ENCODE data around the gene SERPINA12.
"Not testable (repeated sequence)": the region's sequence is repeated elsewhere in the genome, so short reads cannot be mapped to it uniquely, and the experiment has no call there.

Gene SERPINA12

DNA sequence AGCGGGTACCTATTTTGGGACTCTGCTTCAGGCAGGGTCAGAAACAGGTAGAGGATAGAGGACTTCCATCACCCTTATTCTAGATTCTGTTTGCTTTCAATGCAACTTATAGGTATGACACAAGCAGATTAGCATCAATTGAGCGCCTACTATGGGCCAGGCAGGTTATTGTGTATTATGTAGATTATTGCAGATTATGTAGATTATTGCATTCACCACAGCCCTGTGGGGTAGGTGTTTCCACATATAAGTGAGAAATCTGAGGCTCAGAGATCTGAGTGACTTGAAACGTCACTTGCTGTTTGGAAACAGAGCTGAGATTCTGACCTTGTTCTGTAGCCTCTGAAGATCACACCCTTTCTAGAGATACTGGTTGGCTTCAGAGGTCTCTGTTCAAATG lies 26.2 kb upstream of the SERPINA12 start:
- DNase-seq, result no peak

- no peak for DNase-seq
These were observed 23.2 kb upstream of the SERPINA12 start for GRCh38 chr14:94532447-94532846.

- no peak for DNase-seq
These were observed 21.9 kb upstream of the SERPINA12 start for GRCh38 chr14:94531187-94531586.

- DNase-seq, result no peak
These were observed 14.8 kb upstream of the SERPINA12 start for GRCh38 chr14:94524093-94524492.

- DNase-seq, result no peak
These were observed 14.0 kb upstream of the SERPINA12 start for GRCh38 chr14:94523265-94523664.

- no peak for DNase-seq
These were observed 13.0 kb upstream of the SERPINA12 start for GRCh38 chr14:94522115-94522724.

- DNase-seq, result no peak
These were observed 12.3 kb upstream of the SERPINA12 start for GRCh38 chr14:94521375-94522114.

DNA sequence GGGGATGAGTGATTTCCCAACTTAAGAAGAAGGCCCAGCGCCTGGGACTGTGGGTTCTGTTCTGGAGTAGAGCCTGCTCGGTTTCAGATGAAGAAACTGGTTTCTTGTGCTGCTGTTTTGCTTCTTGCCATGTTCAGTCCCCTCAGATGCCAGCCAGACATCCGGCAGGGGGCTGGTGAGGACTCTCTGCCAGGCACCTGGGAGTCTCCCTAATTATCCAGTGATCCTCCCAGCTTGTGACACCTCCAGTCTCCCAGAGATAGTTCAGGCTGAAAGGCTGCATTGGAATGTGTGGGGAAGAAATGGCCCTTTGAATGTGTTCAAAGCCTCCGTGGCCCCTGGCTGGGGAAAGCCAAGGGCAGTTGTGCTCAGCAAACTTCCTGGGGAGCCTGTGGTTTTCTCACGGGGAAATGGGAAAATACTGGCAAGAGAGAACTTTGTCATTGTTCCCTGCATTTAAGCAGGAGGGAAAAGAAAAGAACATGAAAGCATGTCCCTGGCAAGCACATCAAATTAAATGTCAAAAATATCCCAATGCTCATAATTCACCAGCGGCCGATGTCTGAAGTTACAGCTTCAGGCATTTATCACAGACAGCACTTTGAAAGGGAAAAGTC lies 8.5 kb upstream of the SERPINA12 start:
- no peak for DNase-seq

DNA sequence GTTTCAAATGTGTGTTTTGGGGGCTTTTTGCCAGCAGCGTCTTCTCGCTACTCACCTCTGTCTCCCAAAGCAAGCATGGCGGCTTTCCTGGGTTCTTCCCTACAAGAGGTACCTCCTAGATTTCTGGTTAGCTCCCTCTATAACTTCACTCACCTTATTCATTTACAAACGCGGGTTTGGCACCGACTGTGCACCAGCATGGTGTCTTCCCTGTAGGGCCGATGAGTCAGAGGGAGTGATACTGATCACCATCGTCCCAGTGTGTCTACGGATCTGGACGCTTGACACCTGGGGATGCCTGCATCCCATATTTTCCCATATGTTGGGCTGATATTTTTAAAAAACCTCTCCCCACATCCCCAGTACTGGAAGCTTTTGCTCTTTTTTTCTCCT lies 8.0 kb upstream of the SERPINA12 start:
- no peak for DNase-seq

DNA sequence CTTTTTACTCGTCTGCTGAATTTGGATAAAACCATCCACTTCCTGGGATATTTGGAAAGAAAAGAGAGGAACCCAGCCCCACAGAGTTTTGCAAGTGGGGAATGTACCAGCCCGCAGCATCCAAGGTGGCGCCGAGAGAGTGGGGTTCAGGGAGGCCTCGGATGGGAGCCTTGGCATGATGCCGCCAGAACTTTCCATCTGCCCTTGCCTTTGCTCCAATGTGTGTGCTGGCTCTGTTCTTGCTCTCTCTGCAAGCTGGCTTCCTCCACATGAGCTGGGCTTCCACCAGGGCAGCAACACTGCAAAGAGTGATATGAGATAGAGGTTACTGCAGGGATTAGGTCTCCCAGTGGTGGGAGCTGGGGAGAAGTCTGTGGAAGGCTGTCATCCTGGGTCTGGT lies 6.6 kb upstream of the SERPINA12 start:
- DNase-seq, result no peak

- DNase-seq, result no peak
These were observed 6.2 kb upstream of the SERPINA12 start for GRCh38 chr14:94515426-94515825.

DNA sequence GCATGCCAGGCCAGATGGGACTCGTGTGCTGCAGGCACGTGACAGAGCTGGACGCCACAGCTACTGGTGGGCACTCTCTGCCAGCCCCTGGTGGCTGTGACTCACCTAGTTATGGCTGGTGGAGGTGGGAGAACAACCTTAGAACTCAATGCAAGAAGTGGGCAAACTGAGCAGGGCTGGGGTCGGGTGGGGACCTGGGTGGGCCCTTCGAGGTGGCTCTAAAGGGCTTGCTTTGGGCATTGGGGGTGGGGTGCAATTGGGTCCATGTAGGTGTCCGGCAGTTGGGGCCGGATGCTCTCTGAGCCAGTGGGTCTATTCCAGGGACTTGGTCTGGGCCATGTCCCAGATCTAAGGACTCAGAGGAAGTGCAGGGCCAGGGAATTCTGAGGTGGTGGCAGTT lies 5.1 kb upstream of the SERPINA12 start:
- no peak for DNase-seq

GRCh38 chr14:94510481-94510880 lies 1.2 kb upstream of the SERPINA12 start:
- DNase-seq, result not testable (repeated sequence)

DNA sequence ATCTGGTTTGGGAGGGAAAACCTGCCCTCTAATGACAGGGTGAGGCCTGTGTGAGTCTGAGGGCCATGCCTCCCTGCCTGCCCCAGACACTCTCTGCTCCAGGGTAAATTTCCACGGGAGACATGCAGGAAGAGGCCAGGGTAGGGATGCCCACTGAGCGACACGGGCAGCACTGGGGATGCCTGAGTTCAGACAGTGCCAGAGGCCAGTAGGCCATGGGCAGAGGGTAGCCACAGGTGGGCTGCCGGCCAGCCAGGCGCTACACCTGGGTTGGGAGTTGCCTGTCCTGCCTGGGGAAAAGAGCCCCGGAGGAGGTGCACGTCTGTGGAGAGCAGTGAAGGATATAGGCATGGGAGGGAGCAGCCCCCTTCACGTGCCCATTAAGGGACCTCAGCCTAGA lies 3.6 kb downstream of the SERPINA12 start:
- no peak for DNase-seq

DNA sequence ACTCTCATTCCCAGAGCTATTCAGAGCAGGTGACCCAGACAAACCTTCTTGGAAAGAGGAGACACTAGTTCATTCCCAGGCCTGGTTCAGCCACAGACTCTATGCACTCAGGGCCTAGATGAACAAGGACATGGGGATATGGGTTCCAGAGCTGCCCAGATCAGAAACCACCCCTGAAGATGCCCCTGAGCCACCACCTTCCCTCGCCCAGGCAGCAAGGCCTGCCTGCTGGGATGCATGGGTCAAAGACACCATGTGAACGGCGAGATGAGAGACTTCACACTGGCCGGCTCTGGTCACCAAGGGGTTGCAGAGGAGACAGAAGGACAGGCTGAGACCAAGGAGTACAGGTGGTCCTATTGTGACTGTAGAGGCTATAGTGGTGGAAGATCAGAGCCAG lies 4.1 kb downstream of the SERPINA12 start:
- DNase-seq, result no peak

- no peak for DNase-seq
These were observed 7.4 kb downstream of the SERPINA12 start for GRCh38 chr14:94501588-94502516.

DNA sequence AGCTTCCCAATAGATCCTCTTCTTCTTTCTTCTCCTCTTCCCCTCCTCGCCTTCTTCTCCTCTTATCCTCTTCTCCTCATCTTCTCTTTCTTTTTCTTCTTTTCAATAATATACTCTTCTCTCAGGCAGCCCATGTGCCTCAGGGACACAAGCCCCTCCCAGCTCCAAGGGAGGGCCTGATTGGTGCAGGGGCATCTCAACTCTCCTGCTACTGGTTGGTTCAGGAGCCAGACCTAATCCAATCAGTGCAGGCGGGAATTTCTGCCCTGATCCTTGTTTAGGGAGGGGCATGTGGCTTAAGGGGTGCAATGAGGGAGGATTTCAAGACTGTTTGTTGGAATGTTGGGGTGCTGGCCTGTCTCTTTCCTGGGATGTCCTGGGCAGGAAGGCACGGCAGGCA lies 9.0 kb downstream of the SERPINA12 start:
- DNase-seq, result no peak

DNA sequence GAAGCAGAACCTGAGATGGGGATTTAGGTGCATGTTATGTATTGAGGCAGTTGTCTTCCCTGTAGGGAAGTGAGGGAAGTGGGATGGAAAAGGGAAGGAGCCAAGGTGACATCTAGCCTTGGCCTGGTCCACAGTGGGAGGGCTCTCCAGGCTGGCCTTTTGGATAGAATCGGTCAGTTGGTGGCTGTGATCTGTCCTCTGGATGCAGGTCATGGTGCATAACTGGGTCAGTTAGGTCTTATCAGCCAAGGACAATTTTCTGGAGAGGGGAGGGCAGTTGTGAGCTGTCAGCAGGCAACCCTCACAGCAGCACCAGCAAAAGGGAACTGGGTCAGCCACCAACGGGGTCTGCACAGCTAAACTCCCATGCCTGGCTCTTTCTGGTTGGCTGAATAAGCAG lies 9.6 kb downstream of the SERPINA12 start:
- DNase-seq, result no peak

DNA sequence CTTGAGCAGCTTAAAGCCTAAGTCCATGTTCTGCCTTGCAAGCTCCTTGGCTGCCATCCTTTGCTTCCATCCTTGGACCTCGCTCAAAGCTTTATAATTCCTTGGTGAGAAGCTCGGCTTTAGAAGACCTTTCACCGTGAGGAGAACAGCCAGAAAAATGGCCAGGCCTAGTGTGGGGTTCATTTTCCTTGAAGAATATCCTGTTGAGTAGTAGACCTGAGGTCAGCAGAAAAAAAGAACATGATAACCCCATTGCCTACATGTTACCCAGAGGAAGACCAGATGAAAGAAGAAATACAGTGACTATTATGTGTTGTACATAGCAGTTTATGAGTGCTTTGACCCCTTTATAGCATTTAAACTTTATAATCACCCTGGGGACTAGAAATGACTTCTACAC lies 11.1 kb downstream of the SERPINA12 start:
- no peak for DNase-seq

DNA sequence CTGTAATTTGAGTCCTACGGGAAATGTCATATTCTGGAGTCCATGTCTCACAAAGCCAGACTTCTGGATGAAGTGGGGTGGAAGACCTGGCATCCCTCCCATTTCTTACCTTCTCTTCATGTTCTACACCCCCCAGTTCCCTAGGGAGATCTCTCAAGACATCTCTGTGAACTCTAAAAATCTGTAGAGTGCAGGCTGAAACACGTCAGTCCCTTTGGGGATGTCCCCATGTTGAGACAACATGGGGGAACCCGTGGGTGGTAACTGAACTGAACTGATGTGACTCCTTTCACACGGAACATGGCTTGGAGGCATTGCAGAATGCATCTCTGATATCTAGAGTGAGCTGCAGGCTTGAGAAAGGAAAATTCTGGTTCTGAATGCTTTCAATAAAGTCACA lies 15.2 kb downstream of the SERPINA12 start:
- DNase-seq, result no peak

DNA sequence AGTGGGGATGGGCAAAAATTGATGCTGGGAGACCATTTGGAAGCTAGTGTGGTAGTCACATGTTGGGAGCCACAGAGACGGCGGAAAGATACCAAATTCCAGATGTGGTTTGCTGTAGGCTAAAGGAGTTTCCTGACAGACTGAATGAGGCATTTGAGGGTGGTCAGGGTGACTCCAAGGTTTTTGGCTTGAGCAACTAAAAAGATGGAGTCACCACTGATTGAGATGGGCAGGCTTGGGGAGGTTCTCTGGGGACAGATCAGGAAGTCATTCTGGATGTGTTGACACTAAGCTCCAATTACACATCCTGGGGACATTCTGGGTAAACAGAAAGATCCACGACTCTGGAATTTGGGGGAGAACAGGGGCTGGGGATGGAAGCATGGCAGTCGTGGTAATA lies 17.8 kb downstream of the SERPINA12 start:
- DNase-seq, result no peak

DNA sequence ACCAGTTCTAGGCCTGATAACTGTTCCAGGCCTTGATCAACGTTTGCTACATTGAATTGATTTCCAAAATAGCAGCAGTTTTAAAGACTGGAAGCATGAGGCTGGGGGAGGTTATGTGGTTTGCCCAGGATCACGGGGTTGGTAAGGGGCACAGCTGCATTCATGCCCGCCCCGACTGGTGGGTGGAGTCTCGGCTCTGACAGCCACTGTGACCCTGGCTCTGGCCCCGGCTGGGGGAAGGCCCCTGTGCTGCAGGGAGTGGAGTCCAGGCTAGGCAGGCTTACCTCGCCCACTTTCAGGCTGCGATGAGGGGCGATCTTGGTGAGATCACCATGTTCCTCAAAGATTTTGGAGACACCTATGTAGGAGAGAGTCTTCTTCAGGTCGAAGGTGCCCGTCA lies 19.9 kb downstream of the SERPINA12 start:
- no peak for DNase-seq

GRCh38 chr14:94486883-94487282 lies 22.4 kb downstream of the SERPINA12 start:
- no peak for DNase-seq

Measured in Kasumi-1 (cell line).